Measurements from ENCODE around the gene RECK.

RECK gene

DNA sequence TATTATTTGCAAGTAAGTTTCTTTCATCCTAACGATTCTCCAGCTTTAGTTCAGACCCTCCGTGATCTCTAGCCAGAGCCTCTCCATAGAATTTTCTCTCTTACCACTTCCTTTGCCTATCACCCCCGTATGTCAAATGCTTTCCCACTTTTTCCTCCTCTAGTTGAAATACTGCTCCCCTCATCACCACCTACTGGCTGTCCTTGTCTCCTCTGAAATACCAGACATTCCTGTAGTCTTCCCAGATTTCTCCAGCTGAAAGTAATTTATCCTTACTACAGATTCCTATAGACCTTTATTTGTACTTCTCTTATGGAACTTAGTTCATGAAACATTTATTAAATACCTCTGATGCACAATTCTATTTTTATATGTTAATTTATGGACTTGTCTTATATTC, 63.8 kb downstream of the RECK start:
- H3K4me3 ChIP-seq (ENCODE audit: low read length) = no peak overlapping the region
- no peak for TF ChIP-seq ZNF274 (IDR thresholded peaks at IDR 0.05; ENCODE audit: low read depth, low read length)

DNA sequence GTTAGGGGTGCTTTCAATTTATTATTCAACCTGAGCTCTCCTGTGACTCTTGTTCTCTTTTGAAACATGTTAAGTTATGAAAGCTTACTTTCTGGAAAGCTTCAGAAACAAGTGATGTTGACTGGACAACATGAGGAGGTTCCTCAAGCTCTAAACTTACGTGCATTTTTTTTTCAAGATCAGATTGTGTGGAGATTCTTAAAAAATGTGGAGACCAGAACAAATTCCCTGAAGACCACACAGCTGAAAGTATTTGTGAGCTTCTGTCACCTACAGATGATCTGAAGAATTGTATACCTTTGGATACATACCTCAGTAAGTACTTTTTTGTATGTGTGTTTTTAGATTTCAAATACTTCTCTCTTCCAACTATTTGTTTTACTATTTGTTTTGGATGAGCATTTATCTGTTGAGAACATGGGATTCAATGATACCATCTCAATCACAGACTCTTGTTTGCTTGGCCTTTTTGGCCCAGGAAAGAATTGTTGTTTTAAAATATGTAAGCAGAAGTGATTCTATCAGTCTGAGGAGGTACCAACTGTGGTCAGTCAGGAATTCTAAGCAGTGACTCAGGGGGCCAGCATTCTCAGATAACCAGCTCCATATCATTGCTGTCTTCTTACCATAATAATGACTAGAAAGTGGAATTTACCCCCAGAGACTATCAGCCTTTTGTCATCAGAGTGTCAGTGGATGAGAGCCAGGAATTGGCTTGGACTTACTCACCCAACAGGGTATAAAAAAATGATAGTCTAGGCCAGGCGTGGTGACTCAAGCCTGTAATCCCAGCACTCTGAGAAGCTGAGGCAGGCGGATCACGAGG, 65.4 kb downstream of the RECK start:
- H3K4me3 ChIP-seq (ENCODE audit: low read length) = no peak overlapping the region
- TF ChIP-seq ZNF274 (IDR thresholded peaks at IDR 0.05; ENCODE audit: low read depth, low read length) = no peak

DNA sequence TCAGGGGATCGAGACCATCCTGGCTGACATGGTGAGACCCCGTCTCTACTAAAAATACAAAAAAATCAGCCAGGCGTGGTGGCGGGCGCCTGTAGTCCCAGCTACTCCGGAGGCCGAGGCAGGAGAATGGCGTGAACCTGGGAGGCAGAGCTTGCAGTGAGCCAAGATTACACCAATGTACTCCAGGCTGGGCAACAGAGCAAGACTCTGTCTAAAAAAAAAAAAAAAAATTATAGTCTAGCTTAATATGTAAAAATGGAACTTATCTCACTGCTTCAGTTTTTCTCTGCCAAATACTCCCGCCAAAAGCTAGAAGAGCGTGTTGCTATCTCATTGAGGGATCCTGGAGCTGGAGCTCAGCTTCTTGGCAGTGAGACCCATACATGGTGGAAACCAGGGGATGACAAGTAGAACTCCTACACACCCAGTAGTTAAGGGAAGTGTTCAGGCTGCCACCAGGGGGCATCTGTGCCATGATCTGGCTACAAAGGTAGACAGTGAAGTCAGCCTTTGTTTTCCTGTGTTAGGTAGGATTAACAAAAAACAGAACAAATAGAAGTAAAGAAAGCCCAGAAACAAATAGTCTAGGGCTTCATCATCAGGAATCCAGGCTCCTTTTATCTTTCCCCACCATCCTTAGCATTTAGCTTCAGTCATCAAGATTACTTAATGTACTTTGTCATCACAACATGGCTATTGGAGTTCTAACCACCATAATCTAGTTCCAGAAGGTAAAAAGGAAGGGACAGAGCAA, 66.2 kb downstream of the RECK start:
- H3K4me3 ChIP-seq (ENCODE audit: low read length) = no peak overlapping the region
- TF ChIP-seq ZNF274 (IDR thresholded peaks at IDR 0.05; ENCODE audit: low read depth, low read length) = no peak

DNA sequence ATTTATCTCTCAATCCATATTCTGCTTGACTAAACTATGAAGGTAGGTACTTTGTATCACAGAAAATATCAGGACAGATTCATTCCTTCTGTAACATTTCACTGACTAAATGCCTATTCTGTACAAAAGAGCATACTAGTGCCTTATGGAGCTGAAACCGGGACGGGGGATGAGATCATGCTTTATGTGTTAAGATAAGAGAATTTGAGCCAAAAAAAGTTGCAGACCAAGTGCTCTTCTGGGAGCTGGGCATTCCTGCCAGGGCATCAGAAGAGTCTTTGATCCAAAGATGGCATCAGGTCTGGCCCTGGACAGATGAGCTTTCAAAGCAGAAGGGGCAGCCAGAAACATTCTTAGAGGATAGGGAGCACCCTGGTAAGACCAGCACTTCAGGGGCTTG, 72.4 kb downstream of the RECK start:
- TF ChIP-seq ZNF274 (IDR thresholded peaks at IDR 0.05; ENCODE audit: low read depth, low read length) = no peak
- no peak overlapping the region for H3K4me3 ChIP-seq (ENCODE audit: low read length)

DNA sequence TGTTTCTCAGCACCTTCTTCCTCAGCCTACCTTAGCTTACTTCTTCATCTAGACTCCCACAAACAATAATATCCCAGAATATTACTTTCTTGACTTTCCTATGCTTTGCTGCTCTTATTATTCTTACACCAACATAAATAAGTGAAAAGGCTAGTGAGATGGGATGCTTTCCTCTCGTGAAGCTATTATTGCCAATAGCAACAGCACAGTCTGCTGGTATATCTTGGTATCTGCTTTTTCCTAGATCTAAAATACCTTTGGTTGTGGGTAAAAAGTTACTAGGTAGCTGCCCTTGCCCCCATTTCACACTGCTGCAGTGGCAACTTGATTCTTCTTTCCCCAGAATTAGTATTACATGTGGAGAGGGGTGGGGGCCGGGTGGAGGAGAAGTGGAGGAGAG, 73.7 kb downstream of the RECK start:
- no peak for TF ChIP-seq ZNF274 (IDR thresholded peaks at IDR 0.05; ENCODE audit: low read depth, low read length)
- no peak overlapping the region for H3K4me3 ChIP-seq (ENCODE audit: low read length)

DNA sequence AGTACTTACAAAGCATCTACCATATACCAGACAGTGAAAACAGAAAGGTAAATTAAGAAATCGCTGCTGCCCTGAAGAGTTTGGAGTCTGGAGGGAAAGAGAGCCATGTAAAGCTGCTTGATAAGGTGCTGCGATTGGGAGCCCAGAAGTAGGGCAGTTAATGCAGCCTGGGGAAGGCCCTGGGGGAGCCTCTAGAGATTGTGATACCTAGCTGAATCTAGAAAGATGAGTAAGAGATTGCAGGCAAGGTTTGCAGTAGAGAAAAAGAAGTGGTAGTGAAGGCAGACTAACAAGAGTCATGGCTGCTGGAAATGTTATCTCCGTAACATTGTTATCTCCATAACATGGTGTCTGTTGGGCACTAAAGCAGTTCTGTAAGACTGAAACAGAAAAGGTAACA, 75.8 kb downstream of the RECK start:
- TF ChIP-seq ZNF274 (IDR thresholded peaks at IDR 0.05; ENCODE audit: low read depth, low read length) = no peak
- H3K4me3 ChIP-seq (ENCODE audit: low read length) = no peak overlapping the region

DNA sequence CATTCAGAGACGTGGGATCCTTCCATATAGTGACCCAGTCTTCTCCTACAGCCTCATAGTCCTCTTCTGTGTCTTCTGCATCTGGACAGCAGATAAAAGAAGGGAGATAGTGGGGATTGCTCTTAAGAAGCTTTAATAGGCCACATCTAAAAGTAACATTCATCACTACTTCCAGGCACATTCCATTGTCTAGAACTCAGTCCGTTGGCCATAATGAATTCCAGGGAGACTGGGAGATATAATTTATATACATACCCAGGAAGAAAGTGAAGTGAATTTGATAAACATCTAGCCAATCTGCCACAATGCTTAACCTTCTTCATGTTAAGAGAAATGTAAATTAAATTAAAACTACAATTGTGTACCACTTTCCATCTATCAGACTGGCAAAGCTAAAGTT, 77.3 kb downstream of the RECK start:
- no peak for TF ChIP-seq ZNF274 (IDR thresholded peaks at IDR 0.05; ENCODE audit: low read depth, low read length)
- H3K4me3 ChIP-seq (ENCODE audit: low read length) = no peak overlapping the region

DNA sequence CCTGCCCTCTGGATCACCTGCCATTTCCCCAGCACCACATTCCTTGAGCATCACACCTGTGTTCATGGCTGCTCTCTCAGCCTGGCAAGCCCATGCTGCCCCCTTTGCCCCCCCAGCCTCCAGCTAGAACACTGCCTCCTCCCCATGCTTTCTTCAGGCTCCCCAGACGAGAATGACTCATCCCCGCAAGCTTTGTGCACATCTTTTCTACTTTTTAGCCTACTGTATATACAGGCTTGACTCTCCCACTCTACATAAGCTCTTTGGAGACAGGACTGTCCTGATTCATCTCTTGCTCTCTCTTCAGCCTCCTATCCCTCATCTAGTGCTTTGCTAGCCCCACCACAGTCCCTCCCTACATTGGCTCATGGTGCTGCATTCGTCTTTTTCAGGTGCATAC, 79.9 kb downstream of the RECK start:
- TF ChIP-seq ZNF274 (IDR thresholded peaks at IDR 0.05; ENCODE audit: low read depth, low read length) = no peak

DNA sequence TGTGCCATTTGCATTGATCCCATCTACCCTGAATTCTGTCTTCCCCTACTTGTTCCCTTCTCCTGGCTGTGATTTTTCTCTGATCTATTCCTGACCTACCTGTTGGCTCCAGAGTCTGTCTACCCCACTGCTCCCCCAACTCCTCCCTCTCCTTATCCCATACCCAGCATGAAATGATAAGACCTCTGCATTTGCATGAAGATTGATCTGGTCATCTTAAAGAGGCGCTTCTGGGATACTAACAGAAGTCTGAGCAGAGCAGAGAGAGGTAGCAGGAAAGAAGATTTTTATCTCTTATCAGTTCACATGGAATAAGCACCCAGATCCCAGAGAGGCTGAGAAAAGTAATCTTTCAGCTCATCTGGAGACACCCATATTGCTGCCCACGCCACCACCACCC, 81.5 kb downstream of the RECK start:
- H3K4me3 ChIP-seq (ENCODE audit: low read length) = no peak overlapping the region
- no peak for TF ChIP-seq ZNF274 (IDR thresholded peaks at IDR 0.05; ENCODE audit: low read depth, low read length)

More for the DNA sequence above, 79.9 kb downstream of the RECK start:
- no peak overlapping the region for H3K4me3 ChIP-seq (ENCODE audit: low read length)

DNA sequence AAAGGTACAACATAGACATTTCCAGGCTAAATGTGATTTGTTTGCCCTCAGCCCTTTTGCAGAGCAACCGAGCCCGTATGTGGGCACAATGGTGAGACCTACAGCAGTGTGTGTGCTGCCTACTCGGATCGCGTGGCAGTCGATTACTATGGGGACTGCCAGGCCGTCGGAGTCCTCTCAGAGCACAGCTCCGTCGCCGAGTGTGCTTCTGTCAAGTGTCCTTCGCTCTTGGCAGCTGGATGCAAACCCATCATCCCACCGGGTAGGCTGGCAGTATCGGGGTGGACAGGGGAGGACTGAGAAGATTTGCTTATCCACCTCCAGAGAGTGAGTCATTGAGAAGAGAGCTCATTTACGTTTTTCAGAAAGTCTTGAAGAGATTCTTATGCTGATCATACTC, 82.0 kb downstream of the RECK start:
- H3K4me3 ChIP-seq (ENCODE audit: low read length) = no peak overlapping the region

DNA sequence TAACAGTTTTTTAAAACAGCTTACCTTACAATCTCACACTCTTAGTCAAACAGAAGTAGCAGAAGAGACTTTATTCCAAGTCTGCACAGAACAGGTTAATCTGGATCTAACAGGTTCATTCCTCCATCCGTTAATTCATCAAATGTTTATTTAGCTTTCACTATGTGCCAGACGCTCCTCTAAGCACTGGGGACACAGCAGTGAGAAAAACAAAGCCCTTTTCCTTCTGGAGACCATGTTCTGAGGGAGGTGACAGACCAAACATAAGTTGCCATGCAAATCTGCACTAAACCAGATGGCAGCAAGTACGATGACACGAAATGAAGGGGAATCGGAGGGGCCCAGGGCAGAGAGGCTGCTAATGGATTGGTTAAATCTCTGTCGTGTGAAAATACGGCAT, 82.8 kb downstream of the RECK start:
- no peak for TF ChIP-seq ZNF274 (IDR thresholded peaks at IDR 0.05; ENCODE audit: low read depth, low read length)

More for the DNA sequence above, 82.0 kb downstream of the RECK start:
- no peak for TF ChIP-seq ZNF274 (IDR thresholded peaks at IDR 0.05; ENCODE audit: low read depth, low read length)

DNA sequence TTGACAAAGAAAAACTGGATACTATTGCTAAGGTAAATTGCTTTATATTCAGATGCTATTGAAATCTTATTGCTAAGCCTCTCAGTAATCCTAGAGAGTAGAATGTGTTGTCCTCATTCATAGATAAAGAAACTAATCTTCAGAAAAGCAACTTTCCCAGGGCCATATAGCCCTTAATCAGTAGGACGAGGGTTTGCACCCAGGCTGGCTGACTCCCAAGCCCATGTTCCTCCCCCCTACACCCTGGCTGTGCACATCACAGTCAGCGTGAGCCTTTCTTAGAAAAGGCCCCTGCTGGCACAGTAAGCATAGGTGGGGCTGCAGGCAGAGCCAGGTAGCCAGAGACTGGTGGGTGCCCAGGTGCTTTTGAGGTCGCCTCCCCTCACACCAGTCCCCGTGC, 84.0 kb downstream of the RECK start:
- H3K4me3 ChIP-seq (ENCODE audit: low read length) = no peak overlapping the region
- TF ChIP-seq ZNF274 (IDR thresholded peaks at IDR 0.05; ENCODE audit: low read depth, low read length) = no peak

More for the DNA sequence above, 82.8 kb downstream of the RECK start:
- no peak overlapping the region for H3K4me3 ChIP-seq (ENCODE audit: low read length)

DNA sequence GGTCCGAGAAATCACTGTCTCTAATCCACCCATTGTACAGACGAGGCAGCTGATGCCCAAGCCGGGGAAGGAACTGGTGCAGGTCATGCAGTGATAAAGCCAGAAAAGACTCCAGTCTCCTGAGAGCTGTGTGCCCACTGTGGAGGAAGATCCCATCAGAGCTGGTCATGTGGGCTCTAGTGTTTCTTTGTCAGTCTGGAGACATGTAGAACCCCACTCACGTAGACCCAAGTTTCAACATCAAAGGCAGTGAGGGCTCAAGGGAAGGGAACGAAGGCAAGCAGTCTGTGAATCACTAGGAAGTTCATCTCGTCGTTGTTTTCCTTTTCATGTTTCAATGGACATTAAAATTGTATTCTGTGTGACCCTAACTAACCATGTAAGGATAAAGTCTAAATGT, 85.3 kb downstream of the RECK start:
- TF ChIP-seq ZNF274 (IDR thresholded peaks at IDR 0.05; ENCODE audit: low read depth, low read length) = no peak
- no peak overlapping the region for H3K4me3 ChIP-seq (ENCODE audit: low read length)

DNA sequence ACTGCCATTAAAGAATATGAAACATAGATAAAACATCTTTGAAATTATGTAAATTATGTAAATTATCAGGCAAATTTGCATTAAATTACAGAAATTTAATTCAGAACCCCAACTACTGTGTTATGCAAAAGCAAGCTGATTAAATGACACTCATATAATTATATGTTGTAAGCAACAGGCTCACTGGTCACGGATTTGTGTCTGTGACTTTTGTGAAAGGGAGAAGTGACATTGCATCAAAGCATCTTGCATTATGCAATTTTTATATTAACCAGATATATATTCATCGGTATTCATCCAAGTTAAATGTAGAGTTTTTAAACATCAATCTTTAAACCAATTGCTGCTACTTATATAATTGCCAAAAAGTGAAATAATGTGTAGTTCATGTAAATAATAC, 86.8 kb downstream of the RECK start:
- no peak for TF ChIP-seq ZNF274 (IDR thresholded peaks at IDR 0.05; ENCODE audit: low read depth, low read length)
- no peak overlapping the region for H3K4me3 ChIP-seq (ENCODE audit: low read length)
